Measurements from ENCODE around the gene BHLHE23. TPM values are rescaled to one million over a fixed set of nuclear protein-coding genes. Genes with fewer than 3 reads are reported as not detected.

Gene BHLHE23
- total RNA-seq, 2 experiments from 2014 or later = not detected

GRCh38 chr20:62971211-62971949 lies 35.4 kb downstream of the BHLHE23 start:
- H3K4me3 Mint-ChIP-seq = no peak overlapping the region
- no peaks in the 10 kb centered on the region for H3K9me3 Mint-ChIP-seq (ENCODE audit: insufficient read depth)
- DNase-seq (no peak), ATAC-seq (no peak)
- POLR2A ChIA-PET = no interaction called here
- no peaks in the 10 kb centered on the region for H3K36me3 Mint-ChIP-seq (ENCODE audit: low read depth)
- H3K27ac Mint-ChIP-seq = no peak overlapping the region
- peaks cover 11% of the 10 kb centered on the region for H3K4me1 Mint-ChIP-seq (ENCODE audit: low read depth)
- CTCF ChIA-PET = interaction anchor here (0.9 to 3.7 kb wide), 6 partner anchors 10 to 124 kb away, joined by 3 to 56 read pairs (median 4); no protein-coding TSS in a partner anchor
- H3K27me3 Mint-ChIP-seq (ENCODE audit: low read depth) = peaks cover 37% of the 10 kb centered on the region

- POLR2A ChIA-PET = interaction anchor here (0.6 kb wide), 1 partner anchor 77 kb away, joined by 3 read pairs; no protein-coding TSS in a partner anchor
- ATAC-seq (no peak), DNase-seq (no peak)
- CTCF ChIA-PET = interaction anchor here (1.2 to 3.7 kb wide), 3 partner anchors 17 to 39 kb away, joined by 3 to 56 read pairs (median 3); no protein-coding TSS in a partner anchor
- Mint-ChIP-seq H3K4me1 (ENCODE audit: low read depth) (peaks cover 11% of the 10 kb centered on the region), H3K4me3 (no peak overlapping the region), H3K9me3 (ENCODE audit: insufficient read depth) (no peaks in the 10 kb centered on the region), H3K27me3 (ENCODE audit: low read depth) (peaks cover 33% of the 10 kb centered on the region), H3K27ac (no peak overlapping the region), H3K36me3 (ENCODE audit: low read depth) (peaks cover 2% of the 10 kb centered on the region)
These were observed 36.2 kb downstream of the BHLHE23 start for GRCh38 chr20:62970307-62971210.

GRCh38 chr20:62969939-62970306 lies 36.8 kb downstream of the BHLHE23 start:
- ATAC-seq (no peak), DNase-seq (no peak)
- Mint-ChIP-seq H3K36me3 (ENCODE audit: low read depth) (peaks cover 3% of the 10 kb centered on the region), H3K9me3 (ENCODE audit: insufficient read depth) (no peaks in the 10 kb centered on the region), H3K4me3 (no peak overlapping the region), H3K4me1 (ENCODE audit: low read depth) (peaks cover 11% of the 10 kb centered on the region), H3K27me3 (ENCODE audit: low read depth) (peaks cover 31% of the 10 kb centered on the region), H3K27ac (no peak overlapping the region)
- CTCF ChIA-PET = interaction anchor here (1.2 to 3.7 kb wide), 3 partner anchors 16 to 39 kb away, joined by 3 to 56 read pairs (median 3); no protein-coding TSS in a partner anchor
- POLR2A ChIA-PET = no interaction called here

- peaks cover 3% of the 10 kb centered on the region for H3K36me3 Mint-ChIP-seq (ENCODE audit: low read depth)
- ATAC-seq (no peak), DNase-seq (no peak)
- CTCF ChIA-PET = no interaction called here
- no peaks in the 10 kb centered on the region for H3K9me3 Mint-ChIP-seq (ENCODE audit: insufficient read depth)
- H3K27me3 Mint-ChIP-seq (ENCODE audit: low read depth) = peaks cover 26% of the 10 kb centered on the region
- POLR2A ChIA-PET = no interaction called here
- no peak overlapping the region for H3K4me3 Mint-ChIP-seq
- no peak overlapping the region for H3K27ac Mint-ChIP-seq
- peaks cover 11% of the 10 kb centered on the region for H3K4me1 Mint-ChIP-seq (ENCODE audit: low read depth)
These were observed 37.5 kb downstream of the BHLHE23 start for GRCh38 chr20:62969179-62969760.

GRCh38 chr20:62968378-62969178 lies 38.2 kb downstream of the BHLHE23 start:
- peaks cover 21% of the 10 kb centered on the region for H3K27me3 Mint-ChIP-seq (ENCODE audit: low read depth)
- H3K4me3 Mint-ChIP-seq = no peak overlapping the region
- no peak for ATAC-seq
- no peak overlapping the region for H3K27ac Mint-ChIP-seq
- ChIA-PET POLR2A (no interaction called here), CTCF (no interaction called here)
- no peak for DNase-seq
- H3K9me3 Mint-ChIP-seq (ENCODE audit: insufficient read depth) = no peaks in the 10 kb centered on the region
- H3K4me1 Mint-ChIP-seq (ENCODE audit: low read depth) = peaks cover 11% of the 10 kb centered on the region
- H3K36me3 Mint-ChIP-seq (ENCODE audit: low read depth) = peaks cover 3% of the 10 kb centered on the region

DNA sequence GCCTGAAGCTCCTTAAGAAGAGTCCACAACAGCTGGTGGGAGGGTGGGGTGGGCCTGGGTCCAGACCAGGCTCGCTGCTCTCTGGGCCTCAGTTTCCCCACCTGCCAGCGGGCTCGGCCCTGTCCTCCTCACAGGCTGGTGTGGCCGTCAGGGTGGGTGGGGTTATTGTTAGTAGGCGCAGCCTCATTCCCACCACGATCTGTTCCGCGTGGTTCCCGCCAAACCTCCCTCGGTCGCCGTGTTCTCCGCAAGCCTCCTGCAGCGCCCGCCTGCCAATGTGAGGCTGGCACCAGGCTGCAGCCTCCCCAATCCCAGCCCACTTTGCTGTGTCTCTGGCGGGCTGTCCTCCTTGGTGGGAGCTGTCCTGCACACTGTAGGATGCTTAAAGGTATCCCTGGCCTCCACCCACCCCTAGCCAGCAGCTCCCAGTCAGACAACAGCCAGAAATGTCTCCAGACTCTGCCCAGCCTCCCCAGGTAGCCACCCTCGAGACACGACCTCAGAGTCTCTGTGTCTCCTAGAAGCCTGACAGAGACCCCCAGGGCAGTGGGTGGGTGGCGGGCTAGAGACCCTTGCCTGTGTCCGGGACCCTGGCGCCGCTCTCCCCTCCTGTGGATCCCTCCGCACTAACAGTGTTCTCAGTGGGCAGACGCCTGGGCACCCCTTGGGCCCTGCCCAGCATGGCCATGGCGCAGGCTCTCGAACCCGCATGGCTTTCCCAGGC lies 39.0 kb downstream of the BHLHE23 start:
- DNase-seq (no peak), ATAC-seq (no peak)
- H3K4me1 Mint-ChIP-seq (ENCODE audit: low read depth) = peaks cover 9% of the 10 kb centered on the region
- H3K27me3 Mint-ChIP-seq (ENCODE audit: low read depth) = peaks cover 13% of the 10 kb centered on the region
- no peaks in the 10 kb centered on the region for H3K9me3 Mint-ChIP-seq (ENCODE audit: insufficient read depth)
- H3K36me3 Mint-ChIP-seq (ENCODE audit: low read depth) = peaks cover 6% of the 10 kb centered on the region
- H3K27ac Mint-ChIP-seq = no peak overlapping the region
- no peak overlapping the region for H3K4me3 Mint-ChIP-seq
- ChIA-PET POLR2A (no interaction called here), CTCF (no interaction called here)

- H3K9me3 Mint-ChIP-seq (ENCODE audit: insufficient read depth) = no peaks in the 10 kb centered on the region
- peaks cover 8% of the 10 kb centered on the region for H3K36me3 Mint-ChIP-seq (ENCODE audit: low read depth)
- ChIA-PET CTCF (no interaction called here), POLR2A (no interaction called here)
- H3K27me3 Mint-ChIP-seq (ENCODE audit: low read depth) = peaks cover 9% of the 10 kb centered on the region
- no peak for DNase-seq
- H3K4me3 Mint-ChIP-seq = no peak overlapping the region
- H3K4me1 Mint-ChIP-seq (ENCODE audit: low read depth) = peaks cover 5% of the 10 kb centered on the region
- ATAC-seq = no peak
- H3K27ac Mint-ChIP-seq = no peak overlapping the region
These were observed 39.6 kb downstream of the BHLHE23 start for GRCh38 chr20:62967149-62967501.

DNA sequence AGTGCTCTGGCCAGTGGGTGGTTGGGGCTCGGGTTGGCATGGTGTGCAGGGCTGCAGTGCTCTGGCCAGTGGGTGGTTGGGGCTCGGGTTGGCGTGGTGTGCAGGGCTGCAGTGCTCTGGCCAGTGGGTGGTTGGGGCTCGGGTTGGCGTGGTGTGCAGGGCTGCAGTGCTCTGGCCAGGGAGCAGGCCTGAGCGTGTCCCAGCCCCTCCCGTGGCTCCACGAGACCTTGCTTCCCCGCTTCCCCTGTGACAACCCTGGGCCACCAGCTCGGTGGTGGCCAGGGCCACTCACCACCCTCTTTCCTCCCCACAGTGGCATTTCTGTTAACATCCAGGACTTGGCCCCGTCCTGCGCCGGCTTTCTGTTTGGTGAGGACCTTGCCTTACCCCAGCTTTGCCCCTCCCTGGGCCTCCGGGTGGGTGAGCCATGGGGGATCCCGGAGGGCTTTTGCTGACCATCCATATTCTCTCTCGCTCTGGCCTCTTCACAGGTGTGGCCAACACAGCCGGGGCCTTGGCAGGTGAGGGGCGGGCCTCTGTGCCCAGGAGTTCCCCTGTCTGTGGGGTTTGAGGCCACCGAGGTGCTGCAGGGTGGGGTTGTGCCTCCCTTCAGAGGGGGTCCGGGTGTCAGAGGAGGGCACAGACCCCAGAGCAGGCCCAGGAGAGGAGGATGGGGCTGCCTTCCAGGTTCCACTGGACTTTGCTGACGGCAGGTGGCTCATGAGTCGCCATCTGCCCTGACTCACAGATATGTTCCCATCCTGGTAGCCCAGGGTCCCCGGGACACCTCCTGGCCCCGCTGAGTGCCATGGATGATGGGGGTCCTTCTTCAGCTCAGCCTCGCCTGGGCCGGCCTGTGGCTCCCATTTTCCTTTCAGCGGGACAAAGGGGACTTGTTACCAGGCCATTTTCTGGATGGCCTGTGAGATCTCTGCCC lies 40.3 kb downstream of the BHLHE23 start:
- Mint-ChIP-seq H3K27me3 (ENCODE audit: low read depth) (peaks cover 3% of the 10 kb centered on the region), H3K36me3 (ENCODE audit: low read depth) (peaks cover 11% of the 10 kb centered on the region), H3K27ac (no peak overlapping the region), H3K4me3 (no peak overlapping the region), H3K4me1 (ENCODE audit: low read depth) (no peaks in the 10 kb centered on the region), H3K9me3 (ENCODE audit: insufficient read depth) (no peaks in the 10 kb centered on the region)
- ChIA-PET CTCF (no interaction called here), POLR2A (no interaction called here)
- DNase-seq (no peak), ATAC-seq (no peak)

DNA sequence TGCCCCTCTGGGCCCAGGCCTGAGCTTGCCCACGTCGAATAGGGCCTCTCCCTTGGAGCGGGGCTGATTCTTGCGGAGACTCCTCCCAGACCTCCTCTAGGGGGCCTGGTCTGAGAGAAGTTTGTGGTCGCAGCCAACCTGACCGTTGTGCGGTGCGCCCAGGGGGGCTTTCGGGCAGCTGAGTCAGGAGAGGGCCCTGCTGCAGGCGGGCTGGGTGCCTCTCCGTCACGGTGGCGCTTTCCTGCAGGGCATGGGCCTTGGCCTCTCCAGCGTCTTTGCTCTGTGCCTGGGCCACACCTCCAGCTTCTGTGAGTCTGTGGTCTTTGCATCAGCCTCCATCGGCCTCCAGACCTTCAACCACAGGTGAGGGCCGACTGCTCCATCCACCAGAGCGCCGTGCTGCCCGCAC lies 41.4 kb downstream of the BHLHE23 start:
- DNase-seq (no peak), ATAC-seq (no peak)
- Mint-ChIP-seq H3K4me3 (no peak overlapping the region), H3K4me1 (ENCODE audit: low read depth) (no peaks in the 10 kb centered on the region), H3K36me3 (ENCODE audit: low read depth) (peaks cover 11% of the 10 kb centered on the region), H3K27ac (no peak overlapping the region), H3K27me3 (ENCODE audit: low read depth) (no peaks in the 10 kb centered on the region), H3K9me3 (ENCODE audit: insufficient read depth) (no peaks in the 10 kb centered on the region)
- CTCF ChIA-PET = no interaction called here
- POLR2A ChIA-PET = interaction anchor here (1.0 kb wide), 1 partner anchor 14 kb away, joined by 3 read pairs; no protein-coding TSS in a partner anchor

DNA sequence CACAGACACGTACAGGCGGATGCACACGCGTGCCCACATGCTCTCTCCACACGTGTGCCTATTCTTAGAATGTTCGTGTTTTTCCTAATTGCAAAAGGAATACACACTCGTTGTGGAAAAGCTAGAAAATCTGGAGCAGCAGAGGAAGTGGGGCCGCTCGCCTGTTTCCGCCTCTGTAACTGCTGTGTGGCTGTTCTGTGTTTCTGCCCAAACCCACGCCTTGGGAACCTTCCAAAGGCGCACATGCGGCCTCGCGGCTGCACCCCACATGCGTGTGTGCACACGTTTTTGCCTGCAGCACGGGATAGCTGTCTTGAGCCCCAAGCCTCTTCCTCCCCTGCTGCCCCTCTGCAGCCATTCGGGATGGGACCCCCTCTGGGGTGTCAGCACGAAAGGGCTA lies 42.1 kb downstream of the BHLHE23 start:
- Mint-ChIP-seq H3K27me3 (ENCODE audit: low read depth) (no peaks in the 10 kb centered on the region), H3K4me1 (ENCODE audit: low read depth) (peaks cover 4% of the 10 kb centered on the region), H3K27ac (no peak overlapping the region), H3K36me3 (ENCODE audit: low read depth) (peaks cover 14% of the 10 kb centered on the region), H3K4me3 (no peak overlapping the region), H3K9me3 (ENCODE audit: insufficient read depth) (no peaks in the 10 kb centered on the region)
- DNase-seq = no peak
- POLR2A ChIA-PET = interaction anchor here (1.0 kb wide), 1 partner anchor 15 kb away, joined by 3 read pairs; no protein-coding TSS in a partner anchor
- no peak for ATAC-seq
- CTCF ChIA-PET = no interaction called here
